Body of pancreas (tissue), 4 donors: ENCODE data around the gene M6PR.

Source experiments
- POLR2A ChIP-seq, 3 donors: fragments of 450-650 bp; IDR thresholded peaks; one replicate each; pipeline ENCODE4 v1.6.1; 2016; ENCODE audit warnings: antibody characterized with exemption in 3 of 3, mild to moderate bottlenecking in 2 of 3
- TF ChIP-seq, protein P1 (sequence below), 7 experiments: fragments of 450-650 bp in 4 of 7; fragments of 200-600 bp in 3 of 7; sonication (generic) in 3 of 7; IDR thresholded peaks; one replicate each; pipeline ENCODE4 v1.5.1; 2016 to 2019; ENCODE audit warnings: antibody characterized with exemption in 7 of 7

GRCh38 chr12:8948701-8949341 is 624 bp downstream of the M6PR start:
- TF ChIP-seq, protein P1, sequence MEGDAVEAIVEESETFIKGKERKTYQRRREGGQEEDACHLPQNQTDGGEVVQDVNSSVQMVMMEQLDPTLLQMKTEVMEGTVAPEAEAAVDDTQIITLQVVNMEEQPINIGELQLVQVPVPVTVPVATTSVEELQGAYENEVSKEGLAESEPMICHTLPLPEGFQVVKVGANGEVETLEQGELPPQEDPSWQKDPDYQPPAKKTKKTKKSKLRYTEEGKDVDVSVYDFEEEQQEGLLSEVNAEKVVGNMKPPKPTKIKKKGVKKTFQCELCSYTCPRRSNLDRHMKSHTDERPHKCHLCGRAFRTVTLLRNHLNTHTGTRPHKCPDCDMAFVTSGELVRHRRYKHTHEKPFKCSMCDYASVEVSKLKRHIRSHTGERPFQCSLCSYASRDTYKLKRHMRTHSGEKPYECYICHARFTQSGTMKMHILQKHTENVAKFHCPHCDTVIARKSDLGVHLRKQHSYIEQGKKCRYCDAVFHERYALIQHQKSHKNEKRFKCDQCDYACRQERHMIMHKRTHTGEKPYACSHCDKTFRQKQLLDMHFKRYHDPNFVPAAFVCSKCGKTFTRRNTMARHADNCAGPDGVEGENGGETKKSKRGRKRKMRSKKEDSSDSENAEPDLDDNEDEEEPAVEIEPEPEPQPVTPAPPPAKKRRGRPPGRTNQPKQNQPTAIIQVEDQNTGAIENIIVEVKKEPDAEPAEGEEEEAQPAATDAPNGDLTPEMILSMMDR (IDR thresholded peaks at IDR 0.05) = no peak
- TF ChIP-seq POLR2A (IDR thresholded peaks at IDR 0.05) = no peak
